ENCODE results near the gene CCBE1.

- TF ChIP-seq POLR2AphosphoS5 (IDR thresholded peaks at IDR 0.05) = no peak
- no peak for TF ChIP-seq POLR2A (IDR thresholded peaks at IDR 0.05)
These were observed 69.8 kb downstream of the CCBE1 start for GRCh38 chr18:59627414-59627813.
